Measurements from ENCODE around the gene REELD1.

The REELD1 gene

DNA sequence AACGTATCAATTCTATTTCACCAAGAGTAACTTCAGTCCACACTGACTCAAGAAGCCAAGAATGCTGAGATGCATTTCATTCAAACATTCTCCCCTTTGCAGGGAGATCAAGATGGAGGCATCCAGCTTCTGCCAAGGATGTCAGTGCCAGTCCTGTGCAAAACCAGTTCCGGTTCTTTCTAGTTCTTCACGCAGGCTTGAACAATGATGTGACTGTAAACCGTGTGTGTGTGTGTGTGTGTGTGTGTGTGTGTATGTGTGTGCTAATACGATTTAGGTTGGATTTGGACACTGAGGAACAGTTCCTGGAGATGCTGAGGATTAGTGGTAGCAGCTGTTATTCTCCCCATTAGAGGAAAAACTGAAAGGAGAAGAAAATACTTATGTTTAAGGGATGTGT is at the start of gene REELD1:
Gene REELD1 (plus strand): TSS at position 301 of the 400 bp plus-strand sequence. CDS start 2,415 bp downstream, outside the sequence.
- DNase-seq, result no peak

DNA sequence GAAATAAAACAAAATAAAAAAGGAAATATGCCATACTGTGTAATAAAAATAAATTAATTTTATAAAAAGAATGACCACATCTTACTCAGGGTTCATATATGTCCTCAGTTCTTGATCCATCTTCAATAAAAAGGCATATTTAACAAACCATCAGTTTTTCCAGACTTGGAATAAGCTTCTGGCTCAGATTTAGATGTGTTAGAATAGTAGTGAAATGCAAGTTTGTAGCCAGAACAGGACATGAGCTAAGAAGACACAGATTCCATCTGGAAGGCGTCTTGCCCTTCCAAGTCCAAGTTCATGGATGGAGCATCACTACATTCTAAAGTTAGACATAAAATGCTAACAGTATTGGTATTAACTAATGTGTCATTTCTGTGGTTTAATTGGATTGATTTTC is 49.1 kb upstream of the REELD1 start:
- no peak for DNase-seq

DNA sequence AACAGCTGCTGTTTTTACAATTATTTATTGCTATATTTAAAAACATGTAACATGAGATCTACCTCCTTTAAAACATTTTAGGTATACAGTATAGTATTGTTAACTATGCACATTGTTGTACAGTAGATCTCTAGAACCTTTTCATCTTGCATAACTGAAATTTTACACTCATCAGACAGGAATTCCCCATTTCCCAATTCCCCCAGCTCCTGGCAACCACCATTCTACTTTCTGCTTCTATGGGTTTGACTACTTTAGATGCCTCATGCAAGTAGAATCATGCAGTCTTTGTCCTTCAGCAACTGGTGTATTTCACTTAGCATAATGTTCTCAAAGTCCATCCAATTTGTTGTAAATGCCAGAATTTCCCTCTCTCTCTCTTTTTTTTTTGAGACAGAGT is 48.5 kb upstream of the REELD1 start:
- DNase-seq, result peak; percentile 82

DNA sequence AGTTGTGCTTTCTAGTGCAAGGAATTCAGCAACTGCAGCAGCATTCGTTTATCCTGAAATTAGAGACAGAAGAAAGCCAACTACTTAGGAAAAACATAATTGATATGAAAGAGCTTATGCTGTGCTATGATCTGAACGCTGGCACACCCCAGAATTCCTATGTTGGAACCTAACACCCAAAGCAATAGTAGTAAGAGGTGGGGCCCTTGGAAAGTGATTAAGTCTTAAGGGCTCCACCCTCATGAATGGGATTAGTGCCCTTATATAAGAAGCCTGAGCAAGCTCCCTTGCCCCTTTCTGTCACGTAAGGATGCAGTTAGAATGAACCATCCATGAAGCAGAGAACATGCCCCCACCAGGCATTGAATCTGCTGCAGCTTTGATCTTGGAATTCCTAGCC is 44.2 kb upstream of the REELD1 start:
- DNase-seq, result no peak

DNA sequence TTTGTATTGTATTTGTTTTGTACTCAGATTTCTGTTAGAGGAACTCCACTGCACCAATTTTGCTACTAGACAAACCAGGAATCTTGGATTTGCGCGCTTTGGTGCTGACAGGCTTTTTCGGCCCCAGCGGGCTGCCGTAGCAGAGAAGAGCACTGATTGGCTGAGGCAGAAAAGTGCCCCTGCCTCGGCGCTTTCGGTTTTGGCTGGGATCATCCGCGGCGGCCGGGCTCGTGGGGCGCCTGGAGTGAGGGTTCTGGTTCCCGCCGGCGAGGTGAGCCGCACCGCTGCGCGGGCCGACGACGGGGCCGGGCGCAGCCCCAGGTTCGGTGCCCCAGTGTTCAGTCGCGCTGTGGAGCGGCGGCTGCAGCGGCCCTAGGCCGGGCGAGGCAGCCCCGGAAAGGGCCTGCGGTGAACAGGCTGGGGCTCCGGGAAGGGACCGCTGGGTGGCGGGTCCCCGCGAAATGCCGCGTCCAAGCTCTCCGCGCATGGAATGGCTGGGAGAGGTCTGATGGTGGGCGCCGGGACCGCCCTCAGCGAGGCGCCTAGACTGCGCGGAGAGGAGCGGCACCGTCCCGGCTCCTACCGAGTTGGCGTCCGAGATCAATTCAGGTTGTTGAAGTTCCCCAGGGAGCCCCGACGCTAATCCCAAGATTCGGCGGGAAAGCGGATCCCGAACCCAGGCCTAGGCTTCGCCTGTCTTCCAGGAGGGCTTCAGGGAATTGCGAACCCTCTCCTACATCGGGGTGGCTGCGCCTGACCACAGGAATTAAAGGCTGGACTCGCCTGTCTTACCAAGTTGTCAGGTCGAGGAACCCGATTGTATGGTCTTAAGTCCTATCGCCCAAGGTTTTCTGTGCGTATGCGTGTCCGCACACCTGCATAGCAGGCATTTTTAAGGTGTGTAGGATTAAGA is 38.5 kb upstream of the REELD1 start, which contains the start of gene LSM6:
Gene LSM6 (plus strand): TSS at position 178 of the 913 bp plus-strand sequence. CDS start 7,204 bp downstream, outside the sequence.
- peak; percentile 87 for DNase-seq

DNA sequence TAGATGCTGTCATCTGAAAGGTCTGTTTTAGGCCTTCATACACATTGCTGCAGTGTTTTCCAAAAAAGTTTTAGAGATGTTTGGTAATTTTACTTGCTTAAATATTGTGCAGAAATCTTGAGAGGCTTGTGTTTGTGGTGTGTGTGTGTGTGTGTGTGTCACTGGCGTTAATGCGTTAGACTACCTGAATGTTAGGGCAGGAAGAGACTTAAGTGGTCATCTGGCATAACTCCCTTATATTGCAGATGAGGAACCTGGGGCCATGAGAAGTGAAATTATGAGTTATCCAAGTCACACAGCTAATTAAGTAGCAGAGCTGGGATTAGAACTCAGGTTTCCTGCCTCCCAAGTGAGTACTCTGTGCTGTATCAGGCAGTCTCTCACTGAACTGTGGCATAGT is 37.4 kb upstream of the REELD1 start:
- DNase-seq, result no peak

DNA sequence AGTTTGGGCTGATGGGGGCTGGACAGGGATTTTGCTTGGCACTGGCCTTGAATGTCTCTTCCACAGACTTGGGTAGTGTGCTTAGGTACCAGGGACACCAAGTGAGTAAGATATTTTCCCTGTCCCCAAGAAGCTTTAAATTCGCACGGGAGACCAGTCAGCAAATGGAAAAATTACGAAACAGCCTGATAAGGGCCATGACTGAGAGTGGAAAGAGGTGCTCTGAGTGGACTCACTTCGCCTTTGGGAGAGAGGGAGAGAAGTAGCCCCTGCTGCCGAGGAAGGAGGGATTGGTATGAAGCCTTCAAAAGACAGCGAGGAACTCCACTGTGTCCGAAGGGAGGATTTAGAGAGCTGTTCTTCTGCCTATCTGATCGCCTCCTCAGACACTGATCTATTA is 36.2 kb upstream of the REELD1 start:
- no peak for DNase-seq

DNA sequence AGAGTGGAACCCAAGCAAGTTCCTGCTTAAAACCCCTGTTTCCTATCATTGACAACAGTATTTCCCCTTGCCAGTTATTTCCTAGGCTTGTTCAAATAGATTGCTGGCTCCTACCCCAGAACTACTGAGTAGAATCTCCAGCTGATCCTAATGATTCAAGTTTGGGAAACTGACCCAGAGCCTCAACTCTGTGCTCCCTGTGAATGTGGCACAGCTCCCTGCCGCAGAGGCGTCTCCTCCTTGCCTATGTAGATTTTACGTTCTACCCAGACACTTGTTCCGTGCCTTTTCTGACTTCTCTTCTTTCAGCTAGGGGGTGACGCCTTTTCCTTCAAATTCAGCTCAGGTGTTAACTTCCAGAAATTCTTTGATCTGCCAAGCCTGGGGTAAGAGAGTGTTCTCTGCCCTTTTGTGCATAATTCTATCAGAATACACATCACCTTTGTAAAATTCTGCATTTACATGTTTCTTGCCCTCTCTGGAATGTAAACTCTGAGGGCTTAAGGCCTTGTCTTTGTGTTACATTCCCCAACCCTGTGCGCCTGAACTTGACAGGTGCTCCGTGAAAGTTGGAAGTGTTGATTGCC is 34.5 kb upstream of the REELD1 start:
- DNase-seq, result no peak

DNA sequence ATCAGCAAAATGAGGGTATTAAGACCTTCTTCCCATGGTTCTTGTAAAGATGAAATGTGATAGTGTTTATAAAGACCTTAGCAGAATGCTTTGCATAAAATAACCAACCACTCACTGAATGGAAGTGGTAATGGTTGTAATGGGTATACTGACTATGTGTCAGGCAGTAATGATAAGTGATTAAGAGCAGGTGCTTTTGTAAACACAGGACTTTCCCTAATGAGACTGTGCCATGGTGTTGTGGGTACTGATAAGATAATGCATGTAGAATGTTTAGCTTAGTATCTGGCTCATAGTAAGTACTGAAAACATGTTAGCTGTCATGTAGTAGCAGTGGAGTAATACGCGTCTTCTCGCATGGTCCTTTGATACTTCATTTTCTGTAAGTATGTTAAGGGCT is 31.9 kb upstream of the REELD1 start:
- DNase-seq, result no peak

DNA sequence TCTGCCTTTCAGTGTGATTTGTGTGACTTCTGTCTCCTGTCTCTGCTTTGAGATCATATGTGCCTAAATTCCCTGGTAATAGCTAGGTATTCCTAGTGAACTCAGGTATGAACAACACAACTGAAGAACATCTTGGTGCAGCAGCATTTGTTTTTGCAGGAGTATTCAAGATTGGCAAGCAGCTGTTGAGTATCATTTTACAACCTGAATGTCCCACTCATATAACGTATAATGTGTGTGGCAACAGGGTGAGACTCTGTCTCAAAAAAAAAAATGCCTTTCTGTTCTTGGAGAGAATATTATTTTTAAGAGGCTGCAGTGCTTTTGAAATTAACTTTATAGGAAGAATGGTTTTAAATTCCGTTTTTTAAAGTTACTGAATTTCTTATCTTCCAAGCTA is 31.1 kb upstream of the REELD1 start:
- DNase-seq, result no peak

DNA sequence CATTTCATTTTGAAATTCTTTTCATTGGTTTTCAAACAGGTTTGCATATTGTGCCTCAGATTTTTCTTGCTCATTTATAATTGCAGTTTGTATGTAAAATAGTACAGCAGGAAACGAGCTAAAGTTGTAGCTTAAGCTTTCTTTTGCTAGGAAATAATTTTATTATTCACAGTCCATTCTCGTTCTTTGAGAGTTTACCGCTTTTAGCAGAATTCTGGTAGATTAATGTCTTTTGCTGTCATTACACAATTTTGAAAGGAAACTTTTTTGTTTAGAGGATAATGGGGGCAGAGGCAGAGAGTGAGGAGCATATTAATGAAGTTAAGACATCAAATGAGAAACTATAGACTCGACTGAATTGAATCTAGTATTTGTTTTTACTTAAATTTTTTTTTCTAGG is 28.3 kb upstream of the REELD1 start:
- no peak for DNase-seq

DNA sequence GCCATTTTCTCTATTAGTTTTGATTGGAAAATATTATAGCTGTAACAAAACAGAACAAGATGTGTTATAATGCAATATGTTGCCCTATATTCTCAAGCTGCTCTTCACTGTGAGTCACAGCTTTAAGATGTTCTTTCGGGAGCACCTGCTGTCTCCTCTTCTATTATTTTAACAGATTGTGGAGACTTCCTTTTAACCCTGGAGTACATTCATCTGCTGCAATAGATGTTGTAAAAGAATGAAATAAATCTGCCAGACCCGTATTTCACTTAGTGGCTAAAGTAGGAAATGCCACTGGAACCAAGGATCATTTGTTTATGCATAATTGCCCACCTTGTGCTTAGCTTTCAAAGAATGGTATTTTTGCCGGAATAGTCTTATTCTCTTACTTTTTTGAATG is 27.7 kb upstream of the REELD1 start:
- DNase-seq, result no peak

DNA sequence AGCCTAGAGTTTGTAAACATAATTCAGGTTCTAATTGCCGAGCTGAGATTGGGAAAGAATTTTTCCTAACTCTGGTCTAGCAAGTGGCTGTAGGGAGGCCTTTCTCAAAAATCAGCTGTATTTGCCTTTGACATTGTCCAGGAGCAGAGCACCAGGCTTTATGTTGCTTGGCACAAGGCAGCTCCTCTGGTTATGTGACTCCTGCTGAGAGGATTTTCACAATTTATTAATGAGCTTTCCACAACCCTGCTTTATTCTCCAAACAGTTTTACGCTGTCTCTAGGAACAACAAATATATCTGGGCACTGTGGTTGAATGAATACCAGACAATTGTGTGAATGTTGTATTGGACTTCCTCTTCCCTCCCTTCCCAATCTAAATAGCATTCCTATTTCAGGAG is 23.9 kb upstream of the REELD1 start:
- no peak for DNase-seq

DNA sequence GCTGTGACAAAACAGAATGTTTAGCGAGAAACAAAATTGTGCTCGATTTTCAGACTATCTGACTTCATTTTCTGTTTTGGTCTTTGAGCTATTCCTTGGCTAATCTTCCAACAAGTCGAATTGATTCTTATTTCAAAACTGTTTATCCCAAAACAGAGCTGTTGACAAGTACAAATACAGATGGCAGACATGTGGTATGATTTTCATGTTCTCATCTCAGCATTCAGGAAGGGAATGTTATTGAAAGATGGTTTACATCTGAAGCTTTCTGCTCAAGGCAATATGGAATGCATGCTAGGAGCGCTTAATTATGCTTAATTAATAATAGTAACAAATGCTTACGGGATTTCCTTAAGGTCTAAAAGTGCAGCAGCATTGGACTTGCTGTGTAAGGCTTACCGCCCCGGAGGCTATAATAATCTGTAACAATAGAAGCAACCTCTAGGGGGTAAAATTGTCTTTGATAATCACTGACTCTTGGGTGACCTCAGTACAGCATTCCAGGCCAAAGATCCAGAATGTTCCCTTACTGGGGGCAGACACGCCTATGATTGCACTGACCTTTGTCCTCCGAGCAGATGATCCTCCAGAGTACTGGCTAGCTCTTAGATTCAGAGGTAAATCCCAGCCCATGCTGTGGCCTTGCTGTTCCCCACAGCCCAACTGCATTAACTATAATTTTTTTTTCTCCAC is 22.4 kb upstream of the REELD1 start:
- no peak for DNase-seq

DNA sequence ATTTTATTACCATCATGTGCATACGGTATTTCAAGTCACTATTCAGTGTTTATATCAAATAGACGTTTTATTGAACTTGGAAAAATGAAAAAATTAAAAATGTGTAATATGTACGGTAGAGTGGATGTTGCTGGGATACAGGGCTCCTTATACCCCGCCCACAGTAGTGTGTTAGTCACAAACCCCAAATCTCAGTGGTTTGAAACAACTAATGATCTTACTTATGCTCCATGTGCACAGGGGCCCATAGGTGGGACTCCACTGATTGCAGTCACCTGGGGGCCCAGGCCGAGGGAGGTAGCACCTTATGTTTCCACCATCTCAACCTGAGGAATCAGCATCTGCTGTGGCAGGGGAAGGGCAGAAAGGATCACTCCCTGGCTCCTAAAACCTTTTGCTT is 20.7 kb upstream of the REELD1 start:
- no peak for DNase-seq

DNA sequence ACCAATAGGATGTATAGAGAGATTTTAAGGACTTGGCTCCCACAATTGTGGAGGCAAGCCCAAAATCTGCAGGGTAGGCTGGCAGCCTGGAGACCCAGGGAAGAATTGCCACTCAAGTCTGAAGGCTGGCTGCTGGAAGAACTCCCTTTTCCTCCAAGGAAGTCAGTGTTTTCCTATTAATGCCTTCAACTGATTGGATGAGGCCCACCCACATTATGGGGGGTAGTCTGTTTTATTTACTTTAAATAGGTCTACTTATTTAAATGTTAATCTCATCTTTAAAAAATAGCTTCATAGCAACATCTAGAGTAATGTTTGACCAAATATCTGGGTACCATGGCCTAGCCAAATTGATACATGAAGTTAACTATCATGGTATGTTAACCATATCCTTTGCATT is 20.1 kb upstream of the REELD1 start:
- no peak for DNase-seq

DNA sequence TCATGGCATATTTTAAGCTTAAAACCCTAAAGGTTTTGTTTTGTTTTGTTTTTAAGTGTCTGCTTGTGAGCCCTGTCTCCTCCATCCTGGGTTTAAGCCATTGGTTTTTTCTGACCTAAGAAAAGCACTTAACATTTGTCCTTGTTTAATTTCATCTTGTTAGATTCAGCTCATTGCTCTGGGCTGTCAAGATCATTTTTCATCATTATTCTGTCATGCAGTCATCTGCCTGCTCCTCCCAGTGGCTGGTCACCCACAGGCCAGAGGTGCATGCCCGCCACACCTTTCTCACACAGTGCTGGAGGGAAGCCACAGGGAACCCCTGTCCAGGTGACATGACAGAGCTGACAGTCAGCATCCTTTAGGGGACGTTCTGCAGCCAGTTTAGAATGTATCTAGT is 11.7 kb upstream of the REELD1 start:
- DNase-seq, result no peak

DNA sequence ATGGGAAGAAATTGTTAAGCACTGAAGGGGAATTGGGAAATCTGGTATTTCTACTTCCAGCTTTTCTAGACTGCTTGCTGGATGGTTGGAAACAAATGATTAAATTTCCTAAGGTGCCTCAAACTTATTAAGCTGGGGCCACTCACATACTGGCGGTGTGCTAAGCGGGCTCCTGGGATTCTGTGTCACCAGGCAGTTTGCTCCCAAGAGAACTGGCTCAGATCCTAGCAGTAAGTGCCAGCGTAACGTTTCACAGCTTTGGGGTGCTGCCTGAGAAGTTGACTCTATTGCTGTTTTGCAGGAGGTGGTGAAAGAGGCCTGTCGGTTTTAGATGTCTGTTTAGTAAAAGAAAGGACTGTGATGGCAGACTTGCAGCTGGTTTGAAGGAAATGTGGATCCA is 6.9 kb upstream of the REELD1 start:
- no peak for DNase-seq

DNA sequence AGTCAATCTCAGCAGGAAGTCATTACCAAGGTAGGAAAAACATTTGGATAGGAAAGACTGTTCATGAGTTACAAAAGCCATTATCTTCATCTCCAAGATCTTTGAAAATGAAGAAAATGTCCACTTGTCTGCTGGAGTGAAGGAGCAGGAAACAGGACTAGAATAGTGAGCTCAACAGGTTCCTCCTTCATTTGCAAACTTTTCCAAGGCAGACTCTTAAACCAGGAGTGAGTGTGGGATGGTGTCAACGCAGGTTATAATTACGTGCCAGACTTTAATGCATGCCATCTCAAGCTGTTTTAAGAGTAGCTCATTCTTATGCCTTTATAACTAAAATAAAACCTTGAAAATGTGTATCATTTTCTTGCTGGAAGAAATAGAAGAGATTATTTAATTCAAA is 3.4 kb upstream of the REELD1 start:
- no peak for DNase-seq

DNA sequence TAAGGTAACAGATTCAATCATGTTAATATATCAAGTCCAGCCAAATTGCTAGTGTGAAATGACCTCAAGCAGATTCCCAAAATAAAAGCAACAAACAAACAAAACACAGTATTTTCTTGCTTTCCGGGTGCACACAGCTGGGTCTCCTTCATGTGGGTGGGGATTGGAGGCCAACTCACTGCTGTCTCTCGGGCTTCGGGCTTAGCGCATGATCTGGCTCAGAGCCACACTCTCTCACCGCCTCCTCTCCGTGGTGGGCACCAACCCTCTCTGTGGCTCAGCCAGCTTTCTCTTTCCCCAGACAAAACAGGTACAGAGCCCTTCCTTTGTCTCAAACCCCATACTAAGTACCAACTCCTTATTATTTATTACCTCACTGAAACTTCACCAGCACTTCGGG is 2.9 kb upstream of the REELD1 start:
- no peak for DNase-seq

DNA sequence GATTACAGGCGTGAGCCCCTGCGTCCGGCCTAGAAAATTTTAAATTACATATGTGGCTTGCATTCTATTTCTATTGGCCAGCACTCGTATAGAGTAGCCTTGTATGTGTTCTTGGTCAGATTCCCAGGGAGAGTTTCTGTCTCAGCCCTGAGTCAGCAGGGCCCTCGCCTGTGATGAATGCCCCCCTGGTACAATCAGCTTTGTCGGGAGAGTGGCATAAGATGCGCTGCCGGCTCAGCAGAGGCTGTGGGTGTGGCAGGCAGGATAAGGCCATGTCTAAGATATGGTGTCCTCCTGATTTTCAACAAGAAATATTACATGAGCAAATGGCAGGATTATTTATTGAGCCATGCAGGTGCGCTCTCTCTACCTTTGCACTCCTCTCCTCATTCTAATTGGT is 1.6 kb upstream of the REELD1 start:
- no peak for DNase-seq

DNA sequence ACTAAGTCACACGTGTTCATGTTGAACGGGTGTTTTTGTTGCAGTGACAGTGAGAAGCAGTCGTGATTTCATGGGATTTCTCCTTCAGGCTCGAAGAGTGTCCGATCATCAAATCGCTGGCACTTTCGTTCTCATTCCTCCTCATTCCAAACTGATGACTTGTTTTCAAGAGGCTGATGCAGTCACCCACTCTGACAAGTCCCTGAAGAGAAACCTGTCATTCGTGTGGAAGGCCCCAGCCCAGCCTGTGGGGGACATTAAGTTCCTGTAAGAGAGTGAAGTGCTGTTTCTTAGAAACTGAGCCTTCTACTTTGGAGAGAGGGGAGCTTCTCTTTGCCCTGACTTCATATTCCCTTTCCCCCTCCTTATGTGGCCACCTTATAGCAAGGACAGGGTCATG is 8.0 kb downstream of the REELD1 start:
- peak; percentile 82 for DNase-seq

DNA sequence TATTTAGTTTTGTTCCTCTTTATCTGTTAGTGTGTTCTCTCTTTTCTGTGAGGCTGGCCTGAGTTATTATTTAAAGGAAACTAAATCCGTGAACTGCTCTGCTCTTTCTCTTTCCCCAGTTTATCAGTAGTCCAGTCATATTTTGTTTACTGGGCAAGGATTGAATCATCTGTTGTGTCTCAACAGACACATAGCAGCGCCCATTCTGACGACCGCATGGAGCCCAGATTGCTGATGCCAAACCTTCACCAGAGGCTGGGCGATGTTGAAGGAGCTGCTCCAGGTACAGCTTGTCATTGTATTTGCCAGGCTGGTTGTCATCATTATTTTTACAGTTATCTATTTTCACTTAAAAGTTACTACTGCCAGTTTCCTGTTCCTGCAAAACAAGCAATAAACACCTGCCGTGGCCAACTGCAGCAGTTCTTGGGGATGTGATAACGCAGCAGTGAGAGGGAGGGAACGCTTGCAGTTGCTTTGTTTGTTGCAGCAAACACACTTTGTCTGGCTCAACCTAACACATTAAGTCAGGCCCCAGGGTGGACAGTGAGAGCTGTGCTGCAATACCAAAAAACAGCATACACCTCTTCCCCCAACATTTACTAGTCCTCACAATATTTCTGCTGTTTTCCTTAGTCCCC is 10.1 kb downstream of the REELD1 start:
- no peak for DNase-seq
